G401 (cell line): ENCODE results near the gene S100A13. TPM values are rescaled to one million over a fixed set of nuclear protein-coding genes. Genes with fewer than 3 reads are reported as not detected.
"Not testable (repeated sequence)": the region's sequence is repeated elsewhere in the genome, so short reads cannot be mapped to it uniquely, and the experiment has no call there.

Experiments used
- DNase-seq: peaks from one replicate; pipeline ENCODE4 v3.0.0-alpha.2; 2015; ENCODE audit warnings: low spot score
- in situ Hi-C: cut with HindIII; loops from 2 replicates; pipeline ENCODE4 v1.10.0; 2016; ENCODE audit warnings: low sequenced_read_pairs, mixed read lengths
- total RNA-seq: library from RNA; depleted of rRNA; stranded (reverse); fragments of >200 nt; shearing (Covaris generic); gene quantifications from 2 replicates; pipeline ENCODE4 v1.2.3, GENCODE V29; 2014; rRNA removed

The S100A13 gene
- total RNA-seq = 111 and 239 TPM in 2 replicates

DNA sequence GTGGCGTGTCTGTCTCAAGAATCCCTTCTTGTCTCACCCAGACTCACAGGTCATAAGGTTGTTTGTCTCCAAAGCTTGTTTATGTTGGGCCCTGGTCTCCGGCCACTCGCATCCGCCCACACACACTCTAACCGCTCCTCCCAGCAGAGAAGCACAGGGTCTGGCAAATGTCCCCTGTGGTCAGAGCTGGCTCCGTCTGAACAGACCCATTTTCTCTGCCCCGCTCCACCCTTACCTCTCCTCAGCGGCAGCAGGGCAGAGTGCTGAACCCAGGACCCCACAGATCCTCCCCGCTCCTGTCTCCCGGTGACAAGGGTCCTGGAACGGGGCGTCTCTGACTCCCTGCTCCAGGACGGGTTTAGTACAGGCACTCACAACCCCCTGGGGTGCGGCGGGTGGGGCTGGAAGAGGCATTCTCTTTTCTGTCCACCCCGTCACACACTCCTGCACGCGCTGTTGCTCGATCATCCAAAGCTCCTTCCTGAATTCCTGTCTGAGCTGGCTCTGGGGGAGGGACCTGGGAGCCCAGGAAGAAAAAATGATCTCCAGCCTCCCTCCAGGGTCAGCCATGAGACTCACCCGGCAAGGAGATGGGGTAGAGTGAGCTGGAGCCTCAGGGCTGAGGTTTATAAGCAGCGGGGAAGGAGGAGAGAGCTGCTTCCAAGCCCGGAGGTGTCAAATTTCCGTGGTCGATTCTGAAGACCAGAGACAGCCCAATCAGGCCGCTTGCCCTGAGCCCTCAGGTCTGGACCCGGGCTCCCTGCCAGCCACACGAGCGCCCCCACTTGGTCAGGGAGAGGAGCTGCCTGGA is at the start of gene S100A13:
Gene S100A13, minus strand, starts transcription at position 602 of the 811 bp plus-strand sequence. CDS start 1,033 bp downstream, outside the sequence.
- in situ Hi-C loops = no loop called here
- peak; percentile 79 for DNase-seq

DNA sequence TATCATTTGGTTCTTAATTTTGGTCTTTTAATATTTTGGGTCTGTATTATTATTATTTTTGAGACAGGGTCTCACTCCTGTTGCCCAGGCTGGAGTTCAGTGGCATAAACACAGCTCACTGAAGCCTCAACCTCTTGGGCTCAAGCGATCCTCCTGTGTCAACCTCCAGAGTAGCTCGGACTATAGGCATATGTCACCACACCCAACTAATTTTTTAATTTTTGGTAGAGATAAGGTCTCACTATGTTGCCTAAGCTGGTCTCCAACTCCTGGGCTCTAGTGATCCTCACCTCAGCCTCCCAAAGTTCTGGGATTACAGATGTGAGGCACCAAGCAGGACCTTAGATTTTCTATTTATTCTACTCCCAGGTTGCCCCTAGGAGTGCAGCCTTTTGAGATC is 46.2 kb upstream of the S100A13 start:
- no peak for DNase-seq

GRCh38 chr1:153671628-153672353 is 44.5 kb upstream of the S100A13 start:
- not testable (repeated sequence) for DNase-seq

More for the DNA sequence above, 46.2 kb upstream of the S100A13 start:
- in situ Hi-C loops = no loop called here

DNA sequence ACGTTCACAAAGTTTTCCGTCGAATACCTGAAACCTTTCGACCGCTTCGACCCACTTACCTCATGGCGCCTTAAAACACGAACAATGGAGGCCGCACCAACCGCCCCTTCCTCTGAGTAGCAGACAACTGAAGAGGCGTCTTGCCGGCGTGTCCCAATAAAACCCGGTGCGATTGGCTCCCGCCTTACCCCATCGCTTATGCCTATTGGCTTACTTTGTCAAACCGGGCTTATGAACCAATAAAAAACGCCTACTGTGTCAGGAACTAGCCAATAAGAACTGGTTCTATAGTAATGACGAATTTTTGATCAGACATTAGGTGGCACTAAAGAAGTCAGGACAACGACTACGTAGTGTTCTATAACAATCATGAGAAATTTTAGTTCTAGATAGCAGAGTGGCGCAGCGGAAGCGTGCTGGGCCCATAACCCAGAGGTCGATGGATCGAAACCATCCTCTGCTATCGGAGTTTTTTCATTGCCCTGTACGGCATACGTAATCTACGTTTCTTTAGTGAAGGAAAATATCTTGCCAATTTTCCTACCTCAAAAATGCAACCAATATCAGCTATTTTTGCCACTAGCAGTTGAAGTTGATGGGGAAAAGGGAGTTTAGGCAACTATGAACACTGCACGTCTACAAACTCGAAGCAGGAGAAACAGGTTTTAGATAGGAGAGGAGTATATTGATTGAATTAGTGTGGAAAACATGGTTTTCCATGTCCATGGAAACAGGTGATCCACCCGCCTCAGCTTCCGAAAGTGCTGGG is 43.7 kb upstream of the S100A13 start, which contains the start of gene ILF2:
Gene ILF2, minus strand, starts transcription at position 135 of the 769 bp plus-strand sequence. Its CDS starts 71 bp downstream, at position 64.
- DNase-seq = peak; percentile 99
- in situ Hi-C loops = no loop called here

More at GRCh38 chr1:153671628-153672353, 44.5 kb upstream of the S100A13 start:
- in situ Hi-C loops = not testable (repeated sequence)

GRCh38 chr1:153670257-153670858 is 43.1 kb upstream of the S100A13 start:
- no peak for DNase-seq
- in situ Hi-C loops = no loop called here

GRCh38 chr1:153669606-153670005 is 42.3 kb upstream of the S100A13 start:
- no peak for DNase-seq
- in situ Hi-C loops = no loop called here

- DNase-seq, in situ Hi-C loops: not testable (repeated sequence)
Measured at GRCh38 chr1:153668672-153669071, 41.4 kb upstream of the S100A13 start.

DNA sequence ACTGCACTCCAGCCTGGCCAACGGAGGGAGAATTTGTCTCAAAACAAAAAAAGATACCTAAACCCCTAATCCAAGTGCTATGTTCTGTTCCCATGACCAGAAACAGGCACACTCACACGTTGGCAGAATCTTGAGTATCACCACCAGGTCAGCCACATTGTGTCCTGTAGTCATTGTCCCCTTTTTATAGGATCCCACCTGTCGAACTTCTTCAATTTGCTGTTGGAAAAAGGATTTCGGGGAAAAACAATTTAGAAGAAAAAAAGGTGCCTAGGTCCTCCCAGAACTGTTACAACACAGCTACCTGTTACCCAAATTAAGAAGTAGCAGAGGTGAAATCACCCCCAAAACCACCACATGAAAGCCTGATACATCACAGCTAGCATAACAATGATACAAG is 40.1 kb upstream of the S100A13 start:
- in situ Hi-C loops = no loop called here

GRCh38 chr1:153663211-153663610 is 35.9 kb upstream of the S100A13 start:
- no peak for DNase-seq
- in situ Hi-C loops = no loop called here

More for the DNA sequence above, 40.1 kb upstream of the S100A13 start:
- DNase-seq = no peak

GRCh38 chr1:153662269-153662668 is 35.0 kb upstream of the S100A13 start:
- DNase-seq = no peak
- in situ Hi-C loops = no loop called here

GRCh38 chr1:153661111-153661708 is 33.9 kb upstream of the S100A13 start:
- DNase-seq = no peak
- in situ Hi-C loops = no loop called here

DNA sequence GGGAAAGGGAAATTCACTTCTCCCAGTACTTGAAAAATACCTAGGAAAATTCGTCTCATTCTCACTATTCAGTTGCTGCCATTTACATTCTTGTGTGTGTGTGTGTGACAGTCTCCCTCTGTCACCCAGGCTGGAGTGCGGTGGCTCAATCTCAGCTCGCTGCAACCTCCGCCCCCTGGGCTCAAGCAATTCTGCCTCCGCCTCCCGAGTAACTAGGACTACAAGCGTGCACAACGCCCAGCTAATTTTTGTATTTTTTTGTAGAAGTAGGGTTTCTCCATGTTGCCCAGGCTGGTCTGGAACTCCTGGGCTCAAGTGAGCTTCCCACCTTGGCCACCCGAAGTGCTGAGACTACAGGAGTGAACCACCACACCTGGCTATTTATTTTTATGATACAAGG is 32.4 kb upstream of the S100A13 start:
- DNase-seq = no peak
- in situ Hi-C loops = no loop called here

- no peak for DNase-seq
- in situ Hi-C loops = no loop called here
Measured at GRCh38 chr1:153659175-153659534, 31.9 kb upstream of the S100A13 start.

DNA sequence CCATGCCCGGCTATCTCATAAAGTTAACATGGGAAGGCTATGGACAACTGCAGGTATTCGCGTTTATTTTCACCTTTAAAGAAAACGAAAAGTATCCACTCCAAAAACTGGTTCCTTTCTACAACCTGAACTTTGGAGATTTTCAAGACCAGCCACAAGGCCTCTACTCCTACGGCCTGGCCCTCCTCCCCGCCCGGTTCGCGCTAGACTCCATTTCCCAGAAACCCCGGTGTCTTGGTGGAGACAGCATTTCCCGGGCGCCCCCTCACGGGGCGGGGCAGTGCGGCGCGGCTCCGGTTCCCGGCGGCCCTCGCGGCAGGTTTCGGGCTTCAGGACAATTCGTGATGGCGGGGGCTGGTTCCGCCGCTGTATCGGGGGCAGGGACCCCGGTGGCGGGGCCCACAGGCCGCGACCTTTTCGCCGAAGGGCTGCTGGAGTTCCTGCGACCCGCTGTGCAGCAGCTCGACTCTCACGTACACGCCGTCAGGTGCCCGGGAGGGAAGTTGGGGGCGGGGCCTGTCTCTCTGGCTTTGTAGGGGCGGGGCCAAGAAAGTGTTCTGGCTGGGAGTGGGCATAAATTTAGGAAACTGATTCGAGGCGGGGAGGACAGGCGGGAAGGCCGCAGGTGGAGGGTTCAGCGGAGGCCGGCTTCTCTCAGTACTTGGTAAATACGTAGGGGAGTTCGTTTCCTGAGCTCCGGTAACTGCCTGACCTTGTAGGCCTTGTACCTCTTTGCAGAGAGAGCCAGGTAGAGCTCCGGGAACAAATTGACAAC is 31.3 kb upstream of the S100A13 start, which contains the start of gene SNAPIN:
Gene SNAPIN, plus strand, starts transcription at position 304 of the 775 bp plus-strand sequence. Its CDS starts 41 bp downstream, at position 345.
- peak; percentile 94 for DNase-seq
- in situ Hi-C loops = no loop called here

- in situ Hi-C loops = no loop called here
- no peak for DNase-seq
Measured at GRCh38 chr1:153655333-153655732, 28.0 kb upstream of the S100A13 start.

- no peak for DNase-seq
- in situ Hi-C loops = no loop called here
Measured at GRCh38 chr1:153652805-153653500, 25.6 kb upstream of the S100A13 start.

GRCh38 chr1:153651771-153652170 is 24.5 kb upstream of the S100A13 start:
- in situ Hi-C loops = no loop called here
- DNase-seq = no peak
